Cerebellar nuclear complex (tissue), 1 donor: Measurements from ENCODE around the gene FOXO4.
A peak's percentile ranks its signal among the peaks of the same experiment; 100 is the strongest.
"Not testable (repeated sequence)": the region's sequence is repeated elsewhere in the genome, so short reads cannot be mapped to it uniquely, and the experiment has no call there.

Experiments
- DNase-seq, 2 experiments: peaks; one replicate each; lab custom pipeline; 2025; lab: John Stamatoyannopoulos, UW

Gene FOXO4, protein sequence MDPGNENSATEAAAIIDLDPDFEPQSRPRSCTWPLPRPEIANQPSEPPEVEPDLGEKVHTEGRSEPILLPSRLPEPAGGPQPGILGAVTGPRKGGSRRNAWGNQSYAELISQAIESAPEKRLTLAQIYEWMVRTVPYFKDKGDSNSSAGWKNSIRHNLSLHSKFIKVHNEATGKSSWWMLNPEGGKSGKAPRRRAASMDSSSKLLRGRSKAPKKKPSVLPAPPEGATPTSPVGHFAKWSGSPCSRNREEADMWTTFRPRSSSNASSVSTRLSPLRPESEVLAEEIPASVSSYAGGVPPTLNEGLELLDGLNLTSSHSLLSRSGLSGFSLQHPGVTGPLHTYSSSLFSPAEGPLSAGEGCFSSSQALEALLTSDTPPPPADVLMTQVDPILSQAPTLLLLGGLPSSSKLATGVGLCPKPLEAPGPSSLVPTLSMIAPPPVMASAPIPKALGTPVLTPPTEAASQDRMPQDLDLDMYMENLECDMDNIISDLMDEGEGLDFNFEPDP

DNA sequence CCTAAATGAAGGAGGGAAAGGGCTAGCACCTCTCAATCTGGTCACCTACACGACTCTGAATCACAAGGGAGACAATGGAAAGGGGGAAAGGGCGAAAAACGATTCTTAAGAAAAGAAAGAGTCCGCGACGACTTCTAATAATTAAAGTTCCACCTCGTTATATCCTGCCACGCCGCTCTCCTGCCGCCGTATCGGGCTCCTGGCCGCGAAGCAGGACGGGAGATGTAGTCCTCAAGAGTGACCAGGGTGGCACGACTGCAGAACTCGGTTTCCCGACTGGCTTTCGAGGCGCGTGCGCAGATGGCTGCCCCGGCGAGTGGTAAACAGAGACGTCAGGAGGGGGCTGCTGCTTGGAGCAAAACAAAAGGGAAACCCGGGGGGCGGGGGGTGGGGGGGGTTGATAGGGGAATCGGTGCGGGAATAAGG, at the start of gene FOXO4:
TSS of gene FOXO4 (plus strand) at position 297 of the 426 bp plus-strand sequence. CDS start 678 bp downstream, outside the sequence.
- DNase-seq = peak; percentile 19 to 69

DNA sequence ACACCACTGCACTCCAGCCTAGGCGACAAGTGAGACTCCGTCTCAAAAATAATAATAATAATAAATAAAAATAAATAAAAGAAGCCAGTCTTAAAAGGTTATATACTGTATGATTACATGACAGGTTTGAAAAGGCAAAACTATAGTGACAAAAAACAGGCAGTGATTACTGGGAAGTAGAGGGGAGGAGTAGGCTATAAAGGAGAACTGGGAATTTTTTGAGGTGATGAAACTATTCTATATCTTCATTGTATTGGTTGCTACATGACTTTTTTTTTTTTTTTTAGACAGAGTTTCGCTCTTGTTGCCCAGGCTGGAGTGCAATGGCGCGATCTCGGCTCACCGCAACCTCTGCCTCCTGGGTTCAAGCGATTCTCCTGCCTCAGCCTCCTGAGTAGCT, 47.8 kb upstream of the FOXO4 start:
- not testable (repeated sequence) for DNase-seq

- no peak for DNase-seq
These were observed 42.9 kb upstream of the FOXO4 start for GRCh38 chrX:71052721-71053120.

- DNase-seq = no peak
These were observed 42.4 kb upstream of the FOXO4 start for GRCh38 chrX:71053217-71053621.

- DNase-seq = no peak
These were observed 38.8 kb upstream of the FOXO4 start for GRCh38 chrX:71056867-71057266.

- DNase-seq = no peak
These were observed 37.7 kb upstream of the FOXO4 start for GRCh38 chrX:71057848-71058530.

GRCh38 chrX:71060127-71060526, 35.5 kb upstream of the FOXO4 start:
- no peak for DNase-seq

DNA sequence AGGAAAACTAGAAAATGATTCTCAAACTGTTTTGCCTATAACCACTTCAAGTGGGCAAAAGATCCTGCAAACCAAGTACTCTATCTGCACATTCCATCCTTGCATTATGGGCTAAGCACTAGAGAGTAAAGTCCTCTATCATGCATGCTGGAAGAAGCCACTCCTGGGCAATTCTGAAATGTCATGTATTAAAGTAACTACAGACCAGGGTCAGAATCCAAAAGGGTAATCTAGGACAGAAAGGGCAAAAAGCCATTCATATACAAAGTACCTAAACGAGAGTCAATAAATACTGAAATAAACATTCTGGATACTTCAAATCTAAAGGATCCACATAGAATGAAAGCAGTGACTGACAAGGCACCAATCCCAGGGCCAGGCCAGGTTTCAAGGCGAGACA, 28.6 kb upstream of the FOXO4 start:
- DNase-seq = no peak

DNA sequence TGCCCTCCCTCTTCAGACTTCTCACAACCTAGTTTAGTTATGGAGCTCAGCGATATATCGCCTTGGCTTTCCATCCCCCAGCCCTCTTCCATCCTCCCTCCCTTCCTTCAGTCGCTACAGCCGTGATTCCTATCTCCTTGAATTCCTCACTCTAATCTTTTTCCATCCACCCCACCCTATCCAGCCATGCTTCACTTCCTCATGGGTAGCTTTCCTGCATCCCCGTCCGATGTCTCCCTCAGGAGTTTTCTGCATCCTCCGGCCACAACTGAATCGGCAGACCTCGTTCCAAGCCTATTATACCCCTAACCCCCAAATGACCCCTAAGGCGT, 28.0 kb upstream of the FOXO4 start:
- DNase-seq = peak in 1 of 2 experiments; percentile 31

- peak; percentile 53 to 66 for DNase-seq
These were observed 27.4 kb upstream of the FOXO4 start, which contains the start of gene SNX12 for GRCh38 chrX:71068044-71068918. Gene SNX12, minus strand, starts transcription at chrX:71068334. Its CDS starts 28 bp downstream, at chrX:71068306.

GRCh38 chrX:71070531-71070930, 25.1 kb upstream of the FOXO4 start:
- DNase-seq = no peak

GRCh38 chrX:71081330-71082123, 14.1 kb upstream of the FOXO4 start:
- no peak for DNase-seq

- DNase-seq = no peak
These were observed 13.5 kb upstream of the FOXO4 start for GRCh38 chrX:71082124-71082647.

- no peak for DNase-seq
These were observed 12.8 kb upstream of the FOXO4 start for GRCh38 chrX:71082822-71083221.

DNA sequence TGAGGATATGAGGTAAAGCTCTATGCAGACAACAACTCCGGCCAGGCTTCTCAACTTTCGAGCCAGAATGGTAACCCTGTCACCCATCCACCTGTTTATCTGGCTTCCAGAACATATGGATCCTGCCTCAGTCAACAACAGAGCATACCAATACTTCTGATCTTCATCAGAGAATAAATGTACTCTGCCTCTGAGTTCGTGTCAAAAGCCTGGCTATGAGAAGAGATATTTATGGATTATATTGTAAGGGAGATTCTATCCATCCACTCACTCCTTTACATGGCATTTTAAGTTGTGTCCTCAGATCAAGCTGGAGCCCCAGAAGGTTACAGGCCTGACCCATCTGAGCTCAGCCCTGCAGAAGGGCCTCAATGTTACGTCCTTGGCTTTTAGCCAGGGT, 9.8 kb upstream of the FOXO4 start:
- DNase-seq = no peak

DNA sequence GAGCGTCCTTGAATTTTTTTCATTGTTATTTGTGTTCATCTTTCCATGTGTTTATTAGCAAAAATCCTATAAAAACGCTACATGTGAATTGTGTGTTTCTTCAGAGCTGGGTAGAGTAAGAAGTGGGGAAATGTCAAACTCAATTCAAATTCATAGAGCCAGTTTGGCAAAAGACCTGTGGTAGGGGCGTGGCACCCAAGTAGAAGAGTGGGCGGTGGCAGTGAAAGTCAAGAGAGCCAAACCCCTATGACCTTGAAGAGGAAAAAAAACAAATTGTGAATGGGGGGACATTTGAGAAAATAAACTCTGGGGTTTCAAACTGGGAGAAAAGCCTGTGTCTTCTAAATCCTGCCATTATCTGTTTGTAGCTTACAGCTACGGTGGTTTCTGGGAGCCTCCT, 4.4 kb upstream of the FOXO4 start:
- DNase-seq = no peak

GRCh38 chrX:71095033-71095432, 618 bp upstream of the FOXO4 start:
- DNase-seq = no peak

DNA sequence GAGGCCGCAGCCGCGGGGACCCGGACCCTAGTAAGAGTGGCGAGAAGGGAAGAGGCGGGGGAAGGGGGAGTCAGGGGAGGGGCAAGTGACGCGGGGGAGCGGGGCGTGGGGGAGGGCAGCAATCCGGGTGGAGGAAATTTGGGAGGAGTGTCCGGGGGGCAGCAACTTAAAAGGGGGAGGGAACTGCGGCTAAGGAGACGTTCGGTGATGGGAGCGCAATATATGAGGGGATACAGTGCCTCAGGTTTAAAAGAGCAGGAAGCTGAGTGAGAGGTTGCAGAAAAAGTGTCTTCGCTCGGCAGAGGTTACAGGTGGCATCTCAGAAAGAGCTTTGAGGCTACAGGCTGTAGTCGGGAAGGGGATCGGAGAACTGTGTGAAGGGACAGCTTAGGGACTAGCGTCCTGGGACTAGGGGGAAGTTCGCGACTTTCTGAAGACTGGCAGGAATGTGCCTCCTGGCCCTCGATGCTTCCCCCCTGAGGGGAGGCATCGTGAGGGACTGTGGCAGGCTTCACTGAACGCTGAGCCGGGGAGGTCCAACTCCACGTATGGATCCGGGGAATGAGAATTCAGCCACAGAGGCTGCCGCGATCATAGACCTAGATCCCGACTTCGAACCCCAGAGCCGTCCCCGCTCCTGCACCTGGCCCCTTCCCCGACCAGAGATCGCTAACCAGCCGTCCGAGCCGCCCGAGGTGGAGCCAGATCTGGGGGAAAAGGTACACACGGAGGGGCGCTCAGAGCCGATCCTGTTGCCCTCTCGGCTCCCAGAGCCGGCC, 519 bp downstream of the FOXO4 start:
- no peak for DNase-seq

DNA sequence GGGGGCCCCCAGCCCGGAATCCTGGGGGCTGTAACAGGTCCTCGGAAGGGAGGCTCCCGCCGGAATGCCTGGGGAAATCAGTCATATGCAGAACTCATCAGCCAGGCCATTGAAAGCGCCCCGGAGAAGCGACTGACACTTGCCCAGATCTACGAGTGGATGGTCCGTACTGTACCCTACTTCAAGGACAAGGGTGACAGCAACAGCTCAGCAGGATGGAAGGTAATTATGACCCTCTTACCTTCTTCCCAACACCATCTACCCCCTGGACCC, 1.0 kb downstream of the FOXO4 start:
- DNase-seq = no peak

GRCh38 chrX:71098302-71098701, 2.7 kb downstream of the FOXO4 start:
- no peak for DNase-seq
